ENCODE results near the gene IGF2BP3.

IGF2BP3 gene

GRCh38 chr7:23476286-23477156 is 6.2 kb upstream of the IGF2BP3 start:
- no peaks in the 10 kb centered on the region for H3K27me3 Mint-ChIP-seq (ENCODE audit: low read depth, poor library complexity)
- H3K4me1 Mint-ChIP-seq = peaks cover 40% of the 10 kb centered on the region
- no peaks in the 10 kb centered on the region for H3K9me3 Mint-ChIP-seq
- peak overlapping the region; percentile 70 for H3K27ac Mint-ChIP-seq
- peaks cover 16% of the 10 kb centered on the region for H3K36me3 Mint-ChIP-seq (ENCODE audit: low read depth)
- TF ChIP-seq, protein P1, sequence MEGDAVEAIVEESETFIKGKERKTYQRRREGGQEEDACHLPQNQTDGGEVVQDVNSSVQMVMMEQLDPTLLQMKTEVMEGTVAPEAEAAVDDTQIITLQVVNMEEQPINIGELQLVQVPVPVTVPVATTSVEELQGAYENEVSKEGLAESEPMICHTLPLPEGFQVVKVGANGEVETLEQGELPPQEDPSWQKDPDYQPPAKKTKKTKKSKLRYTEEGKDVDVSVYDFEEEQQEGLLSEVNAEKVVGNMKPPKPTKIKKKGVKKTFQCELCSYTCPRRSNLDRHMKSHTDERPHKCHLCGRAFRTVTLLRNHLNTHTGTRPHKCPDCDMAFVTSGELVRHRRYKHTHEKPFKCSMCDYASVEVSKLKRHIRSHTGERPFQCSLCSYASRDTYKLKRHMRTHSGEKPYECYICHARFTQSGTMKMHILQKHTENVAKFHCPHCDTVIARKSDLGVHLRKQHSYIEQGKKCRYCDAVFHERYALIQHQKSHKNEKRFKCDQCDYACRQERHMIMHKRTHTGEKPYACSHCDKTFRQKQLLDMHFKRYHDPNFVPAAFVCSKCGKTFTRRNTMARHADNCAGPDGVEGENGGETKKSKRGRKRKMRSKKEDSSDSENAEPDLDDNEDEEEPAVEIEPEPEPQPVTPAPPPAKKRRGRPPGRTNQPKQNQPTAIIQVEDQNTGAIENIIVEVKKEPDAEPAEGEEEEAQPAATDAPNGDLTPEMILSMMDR (IDR thresholded peaks at IDR 0.05) = no peak
- H3K4me3 Mint-ChIP-seq = peak overlapping the region; percentile 93
- no peak for DNase-seq

DNA sequence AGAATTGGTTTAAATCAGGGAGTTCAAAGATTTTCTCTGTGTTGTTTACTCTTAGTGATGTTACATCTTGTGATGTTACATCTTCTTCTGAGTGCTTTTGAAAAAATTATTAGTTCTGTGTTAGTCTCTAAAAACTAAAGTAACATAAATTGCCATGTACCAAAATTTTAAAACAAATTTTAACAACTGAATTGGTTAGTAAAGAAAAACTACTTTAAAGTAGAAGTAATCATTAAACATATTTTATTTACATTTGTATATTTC is 5.2 kb upstream of the IGF2BP3 start:
- Mint-ChIP-seq H3K4me1 (peaks cover 34% of the 10 kb centered on the region), H3K27ac (peak overlapping the region; percentile 98), H3K9me3 (no peaks in the 10 kb centered on the region), H3K4me3 (peak overlapping the region; percentile 93), H3K36me3 (ENCODE audit: low read depth) (peaks cover 8% of the 10 kb centered on the region), H3K27me3 (ENCODE audit: low read depth, poor library complexity) (no peaks in the 10 kb centered on the region)
- TF ChIP-seq, protein P1 (IDR thresholded peaks at IDR 0.05) = no peak
- no peak for DNase-seq

GRCh38 chr7:23474829-23475575 is 4.7 kb upstream of the IGF2BP3 start:
- Mint-ChIP-seq H3K36me3 (ENCODE audit: low read depth) (peaks cover 5% of the 10 kb centered on the region), H3K9me3 (no peaks in the 10 kb centered on the region), H3K4me1 (peaks cover 34% of the 10 kb centered on the region), H3K27ac (peak overlapping the region; percentile 98), H3K4me3 (peak overlapping the region; percentile 93), H3K27me3 (ENCODE audit: low read depth, poor library complexity) (no peaks in the 10 kb centered on the region)
- no peak for DNase-seq
- TF ChIP-seq, protein P1 (IDR thresholded peaks at IDR 0.05) = no peak

GRCh38 chr7:23474094-23474828 is 4.0 kb upstream of the IGF2BP3 start:
- peak overlapping the region; percentile 93 for H3K4me3 Mint-ChIP-seq
- peaks cover 34% of the 10 kb centered on the region for H3K4me1 Mint-ChIP-seq
- peaks cover 4% of the 10 kb centered on the region for H3K36me3 Mint-ChIP-seq (ENCODE audit: low read depth)
- H3K9me3 Mint-ChIP-seq = no peaks in the 10 kb centered on the region
- H3K27me3 Mint-ChIP-seq (ENCODE audit: low read depth, poor library complexity) = no peaks in the 10 kb centered on the region
- peak; percentile 94 for DNase-seq
- TF ChIP-seq, protein P1 (IDR thresholded peaks at IDR 0.05) = no peak
- H3K27ac Mint-ChIP-seq = peak overlapping the region; percentile 98

DNA sequence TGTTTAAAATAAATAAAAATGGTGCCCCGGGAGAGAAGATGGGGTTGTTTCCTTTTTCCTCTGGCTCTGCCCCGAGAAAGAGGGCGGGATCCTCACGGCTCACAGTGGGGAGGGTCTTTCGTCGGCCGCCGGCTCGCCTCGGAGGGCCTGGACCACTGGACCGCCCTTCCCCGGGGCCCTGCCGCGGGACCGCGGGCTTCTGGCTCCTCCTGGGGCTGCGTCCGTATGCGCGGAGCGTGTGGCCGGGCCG is 3.5 kb upstream of the IGF2BP3 start:
- peak; percentile 57 for DNase-seq

More for the DNA sequence above, 3.5 kb upstream of the IGF2BP3 start:
- no peaks in the 10 kb centered on the region for H3K27me3 Mint-ChIP-seq (ENCODE audit: low read depth, poor library complexity)
- peak overlapping the region; percentile 99 for H3K27ac Mint-ChIP-seq
- peak overlapping the region; percentile 93 for H3K4me3 Mint-ChIP-seq
- TF ChIP-seq, protein P1 (IDR thresholded peaks at IDR 0.05) = no peak
- no peaks in the 10 kb centered on the region for H3K9me3 Mint-ChIP-seq
- peaks cover 34% of the 10 kb centered on the region for H3K4me1 Mint-ChIP-seq
- no peaks in the 10 kb centered on the region for H3K36me3 Mint-ChIP-seq (ENCODE audit: low read depth)

Measured in nephron progenitor cell (in vitro differentiated cells).